ENCODE data around the gene PANK4. TPM values are rescaled to one million over a fixed set of nuclear protein-coding genes. Genes with fewer than 3 reads are reported as not detected.

PANK4 gene
- total RNA-seq, 2 experiments from 2014 or later = 42.9 to 47.0 TPM

DNA sequence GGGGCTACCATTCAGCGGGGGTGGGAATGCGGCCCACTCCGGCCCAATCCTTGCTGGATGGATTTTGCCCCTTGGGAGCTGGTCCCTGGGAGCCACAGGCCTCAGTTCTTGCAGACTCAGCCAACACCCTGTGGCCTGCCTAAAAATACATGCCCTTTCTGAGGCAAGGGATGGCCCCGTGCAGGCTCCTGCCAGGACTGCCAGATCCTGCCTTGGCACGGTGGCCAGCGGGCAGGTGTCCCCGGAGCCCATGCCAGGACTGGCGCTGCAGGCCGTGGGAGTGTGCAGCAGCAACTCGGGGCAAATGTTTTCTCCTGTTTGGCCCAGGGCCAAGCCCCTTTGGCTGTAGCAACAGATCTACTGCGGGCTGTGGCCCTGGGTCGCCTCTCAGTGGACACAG lies 1.6 kb upstream of the PANK4 start:
- CTCF ChIA-PET = interaction anchor here (0.7 kb wide), 1 partner anchor 17 kb away, joined by 3 read pairs; no protein-coding TSS in a partner anchor
- H3K9me3 Mint-ChIP-seq = no peaks in the 10 kb centered on the region
- H3K27ac ChIP-seq (ENCODE audit: low read depth in 1 of 2, low read length in 2 of 2) = no peak overlapping the region
- DNase-seq = no peak
- H3K9me3 ChIP-seq (ENCODE audit: control insufficient read depth in 1 of 2, insufficient read depth in 1 of 2, low read length in 2 of 2) = peaks cover 0 to 12% of the 10 kb centered on the region in 2 experiments
- peaks cover 44% of the 10 kb centered on the region for H3K4me1 Mint-ChIP-seq (ENCODE audit: low read depth)
- no peak overlapping the region for H3K4me3 Mint-ChIP-seq
- H3K36me3 ChIP-seq (ENCODE audit: insufficient read depth, low read length) = no peaks in the 10 kb centered on the region
- no peak for ATAC-seq (ENCODE audit: poor library complexity)
- peaks cover 34 to 36% of the 10 kb centered on the region in 2 experiments for H3K27me3 ChIP-seq (ENCODE audit: control insufficient read depth in 1 of 2, insufficient read depth in 2 of 2, low read length in 2 of 2)
- intact Hi-C loops (cut with DNase I, micrococcal nuclease) = loop anchor here (5.0 to 10.0 kb wide), 4 partner anchors 114 to 1247 kb away; partner anchors contain the start of gene SMIM1 (in 1 of the 2)
- H3K27me3 Mint-ChIP-seq = peaks cover 20% of the 10 kb centered on the region
- peaks cover 69% of the 10 kb centered on the region for H3K4me1 ChIP-seq (ENCODE audit: insufficient read depth, low read length)
- POLR2A ChIA-PET = interaction anchor here (8.5 kb wide), 1 partner anchor 20 kb away, joined by 164 read pairs; no protein-coding TSS in a partner anchor
- H3K27ac Mint-ChIP-seq = no peak overlapping the region
- no peak overlapping the region for H3K4me3 ChIP-seq (ENCODE audit: low read length)
- H3K36me3 Mint-ChIP-seq (ENCODE audit: low read depth) = peaks cover 14% of the 10 kb centered on the region
- TF ChIP-seq, protein P1, sequence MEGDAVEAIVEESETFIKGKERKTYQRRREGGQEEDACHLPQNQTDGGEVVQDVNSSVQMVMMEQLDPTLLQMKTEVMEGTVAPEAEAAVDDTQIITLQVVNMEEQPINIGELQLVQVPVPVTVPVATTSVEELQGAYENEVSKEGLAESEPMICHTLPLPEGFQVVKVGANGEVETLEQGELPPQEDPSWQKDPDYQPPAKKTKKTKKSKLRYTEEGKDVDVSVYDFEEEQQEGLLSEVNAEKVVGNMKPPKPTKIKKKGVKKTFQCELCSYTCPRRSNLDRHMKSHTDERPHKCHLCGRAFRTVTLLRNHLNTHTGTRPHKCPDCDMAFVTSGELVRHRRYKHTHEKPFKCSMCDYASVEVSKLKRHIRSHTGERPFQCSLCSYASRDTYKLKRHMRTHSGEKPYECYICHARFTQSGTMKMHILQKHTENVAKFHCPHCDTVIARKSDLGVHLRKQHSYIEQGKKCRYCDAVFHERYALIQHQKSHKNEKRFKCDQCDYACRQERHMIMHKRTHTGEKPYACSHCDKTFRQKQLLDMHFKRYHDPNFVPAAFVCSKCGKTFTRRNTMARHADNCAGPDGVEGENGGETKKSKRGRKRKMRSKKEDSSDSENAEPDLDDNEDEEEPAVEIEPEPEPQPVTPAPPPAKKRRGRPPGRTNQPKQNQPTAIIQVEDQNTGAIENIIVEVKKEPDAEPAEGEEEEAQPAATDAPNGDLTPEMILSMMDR (IDR thresholded peaks at IDR 0.05) = no peak

DNA sequence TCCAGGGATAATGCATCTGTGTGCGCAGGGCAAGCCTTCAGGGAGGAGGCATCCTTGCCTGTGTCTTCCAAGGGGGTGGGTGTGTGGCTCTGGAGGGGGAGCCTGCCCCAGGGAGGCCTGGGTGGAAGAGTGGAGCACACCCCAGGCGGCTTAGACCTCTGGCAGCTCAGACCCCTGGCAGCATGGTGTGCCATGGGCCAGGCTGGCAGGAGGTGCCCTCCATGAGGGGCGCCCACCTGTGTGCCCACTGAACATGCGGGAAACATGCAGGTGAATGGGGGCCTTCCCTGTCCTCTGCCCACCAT lies 1.1 kb upstream of the PANK4 start:
- TF ChIP-seq, protein P1 (IDR thresholded peaks at IDR 0.05) = no peak
- Mint-ChIP-seq H3K9me3 (no peaks in the 10 kb centered on the region), H3K4me1 (ENCODE audit: low read depth) (peaks cover 49% of the 10 kb centered on the region), H3K4me3 (peak overlapping the region; percentile 63), H3K36me3 (ENCODE audit: low read depth) (peaks cover 18% of the 10 kb centered on the region), H3K27ac (no peak overlapping the region), H3K27me3 (peaks cover 20% of the 10 kb centered on the region)
- ATAC-seq (ENCODE audit: poor library complexity) (no peak), DNase-seq (no peak)
- peaks cover 4% of the 10 kb centered on the region for H3K36me3 ChIP-seq (ENCODE audit: insufficient read depth, low read length)
- peaks cover 0 to 12% of the 10 kb centered on the region in 2 experiments for H3K9me3 ChIP-seq (ENCODE audit: control insufficient read depth in 1 of 2, insufficient read depth in 1 of 2, low read length in 2 of 2)
- H3K4me1 ChIP-seq (ENCODE audit: insufficient read depth, low read length) = peaks cover 74% of the 10 kb centered on the region
- ChIA-PET CTCF (interaction anchor here (0.7 kb wide), 1 partner anchor 18 kb away, joined by 3 read pairs; no protein-coding TSS in a partner anchor), POLR2A (interaction anchor here (8.5 kb wide), 1 partner anchor 20 kb away, joined by 164 read pairs; no protein-coding TSS in a partner anchor)
- no peak overlapping the region for H3K4me3 ChIP-seq (ENCODE audit: low read length)
- no peak overlapping the region for H3K27ac ChIP-seq (ENCODE audit: low read depth in 1 of 2, low read length in 2 of 2)
- intact Hi-C loops (cut with DNase I, micrococcal nuclease) = loop anchor here (5.0 to 10.0 kb wide), 4 partner anchors 115 to 1247 kb away; partner anchors contain the start of gene SMIM1 (in 1 of the 2)
- H3K27me3 ChIP-seq (ENCODE audit: control insufficient read depth in 1 of 2, insufficient read depth in 2 of 2, low read length in 2 of 2) = peaks cover 30 to 36% of the 10 kb centered on the region in 2 experiments

DNA sequence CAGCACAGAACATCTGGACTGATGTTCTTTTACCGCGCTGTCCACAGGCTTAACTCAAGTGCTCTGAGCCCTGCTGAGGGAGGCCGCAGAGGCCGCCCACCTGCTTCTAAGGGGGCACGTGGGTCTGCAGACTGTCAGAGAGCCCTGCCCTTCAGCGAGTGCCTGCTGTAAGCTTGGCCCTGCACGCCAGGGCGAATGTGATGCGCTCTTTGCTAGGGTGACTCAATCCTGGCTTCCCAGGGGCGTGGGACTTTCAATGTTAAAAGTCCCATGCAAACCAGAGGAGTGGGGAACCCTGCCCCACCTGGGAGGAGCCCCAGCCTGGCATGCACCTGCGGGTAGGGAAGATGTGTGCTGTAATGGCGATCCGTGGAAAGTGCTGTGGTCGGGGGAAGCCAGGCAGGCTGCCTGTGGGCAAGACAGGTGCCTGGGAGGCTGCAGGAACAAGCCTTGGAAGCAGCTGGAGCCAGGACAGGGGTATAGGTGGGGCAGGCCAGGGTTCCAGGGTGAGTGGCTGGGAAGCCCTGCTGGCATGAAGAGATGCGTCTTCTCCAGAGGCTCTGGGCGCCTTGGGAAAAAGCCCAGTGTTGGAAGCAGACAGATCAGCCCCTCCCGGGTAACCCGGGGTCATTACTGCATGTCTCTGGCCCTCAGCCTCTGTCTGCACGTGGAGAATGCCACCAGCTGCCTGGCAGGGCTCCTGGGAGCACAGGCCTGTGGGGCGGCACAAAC lies 594 bp upstream of the PANK4 start:
- peaks cover 6% of the 10 kb centered on the region for H3K36me3 ChIP-seq (ENCODE audit: insufficient read depth, low read length)
- H3K27me3 Mint-ChIP-seq = peaks cover 20% of the 10 kb centered on the region
- no peaks in the 10 kb centered on the region for H3K9me3 Mint-ChIP-seq
- H3K4me3 Mint-ChIP-seq = peak overlapping the region; percentile 63
- TF ChIP-seq, protein P1 (IDR thresholded peaks at IDR 0.05) = no peak
- no peak overlapping the region for H3K27ac ChIP-seq (ENCODE audit: low read depth in 1 of 2, low read length in 2 of 2)
- H3K4me3 ChIP-seq (ENCODE audit: low read length) = peak overlapping the region; percentile 53
- intact Hi-C loops (cut with DNase I, micrococcal nuclease) = loop anchor here (1.0 to 10.0 kb wide), 9 partner anchors 20 to 1248 kb away; partner anchors contain the start of genes PEX10 (in 2 of the 2), PRXL2B (in 2 of the 2), MORN1 (in 1 of the 2) and RER1 (in 1 of the 2)
- peaks cover 23% of the 10 kb centered on the region for H3K36me3 Mint-ChIP-seq (ENCODE audit: low read depth)
- ChIA-PET POLR2A (interaction anchor here (1.1 to 8.5 kb wide), 12 partner anchors 15 to 298 kb away, joined by 3 to 164 read pairs (median 11); partner anchors contain the start of genes MORN1, PEX10, PRXL2B and RER1), CTCF (interaction anchor here (1.0 to 4.2 kb wide), 3 partner anchors 20 to 59 kb away, joined by 4 to 37 read pairs (median 5); no protein-coding TSS in a partner anchor)
- H3K9me3 ChIP-seq (ENCODE audit: control insufficient read depth in 1 of 2, insufficient read depth in 1 of 2, low read length in 2 of 2) = peaks cover 0 to 12% of the 10 kb centered on the region in 2 experiments
- peaks cover 27 to 31% of the 10 kb centered on the region in 2 experiments for H3K27me3 ChIP-seq (ENCODE audit: control insufficient read depth in 1 of 2, insufficient read depth in 2 of 2, low read length in 2 of 2)
- DNase-seq (peak in 5 of 14 experiments; percentile 36 to 76 (median 47)), ATAC-seq (ENCODE audit: poor library complexity) (peak; percentile 1)
- peaks cover 54% of the 10 kb centered on the region for H3K4me1 Mint-ChIP-seq (ENCODE audit: low read depth)
- H3K27ac Mint-ChIP-seq = peak overlapping the region; percentile 86
- H3K4me1 ChIP-seq (ENCODE audit: insufficient read depth, low read length) = peaks cover 76% of the 10 kb centered on the region
